ENCODE data around the gene KCNAB2. TPM values are rescaled to one million over a fixed set of nuclear protein-coding genes. Genes with fewer than 3 reads are reported as not detected.

The KCNAB2 gene
- polyA plus RNA-seq, 3 donors = 3.1 to 5.3 (median 4.1) TPM

DNA sequence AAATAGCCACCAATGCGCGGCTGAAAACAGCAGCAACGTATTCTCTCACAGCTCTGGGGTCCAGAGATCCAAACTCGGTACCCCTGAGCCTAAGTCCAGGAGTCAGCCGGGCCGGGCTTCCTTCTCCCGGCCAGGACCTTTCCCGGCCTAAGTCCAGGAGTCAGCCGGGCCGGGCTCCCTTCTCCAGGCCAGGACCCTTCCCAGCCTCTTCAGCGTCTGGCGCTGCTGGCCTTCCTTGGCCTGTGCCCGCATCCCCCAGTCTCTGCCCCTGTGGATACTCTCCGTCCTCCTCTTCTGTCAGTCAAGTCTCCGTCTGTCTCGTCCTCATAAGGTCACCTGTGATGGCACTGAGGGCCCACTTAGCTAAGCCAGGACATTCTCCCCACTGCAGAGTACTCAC is 32.2 kb downstream of the KCNAB2 start:
- DNase-seq = no peak

DNA sequence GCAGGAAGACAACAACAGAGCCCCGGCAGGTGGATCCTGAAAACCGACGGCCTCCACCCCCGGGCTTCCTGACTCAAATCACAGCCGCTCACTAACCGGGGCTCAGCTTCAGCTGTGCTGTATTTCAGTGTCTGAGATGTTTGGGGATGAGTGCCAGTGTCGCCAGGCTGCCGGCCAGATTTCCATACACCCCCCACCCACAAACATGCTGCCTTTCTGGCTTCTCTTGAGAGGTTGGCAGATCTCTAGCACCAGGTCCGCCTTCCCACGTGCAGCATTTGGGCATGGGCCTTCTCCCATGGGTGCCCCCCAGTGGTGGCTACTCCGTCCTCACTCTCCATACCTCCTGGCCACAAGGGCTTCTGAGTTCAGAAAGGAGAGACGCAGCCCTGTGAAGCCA is 34.8 kb downstream of the KCNAB2 start:
- DNase-seq = no peak

DNA sequence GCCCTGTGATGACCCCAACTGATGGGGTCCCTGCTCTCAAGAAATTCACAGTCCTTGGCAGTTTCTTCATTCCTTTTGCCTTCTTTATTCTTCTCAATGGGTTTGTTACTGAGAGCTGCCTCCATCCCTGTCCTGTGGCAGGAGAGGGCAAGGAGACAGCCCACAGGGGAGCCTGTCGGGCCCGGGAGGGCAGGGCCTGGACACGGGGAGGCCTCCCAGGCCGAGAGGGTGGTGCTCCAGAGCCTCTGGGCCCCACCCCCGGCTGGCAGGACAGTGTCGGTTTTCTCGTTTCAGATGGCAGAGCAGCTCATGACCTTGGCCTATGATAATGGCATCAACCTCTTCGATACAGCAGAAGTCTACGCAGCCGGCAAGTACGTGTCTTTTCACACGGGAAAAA is 36.2 kb downstream of the KCNAB2 start:
- DNase-seq = no peak

DNA sequence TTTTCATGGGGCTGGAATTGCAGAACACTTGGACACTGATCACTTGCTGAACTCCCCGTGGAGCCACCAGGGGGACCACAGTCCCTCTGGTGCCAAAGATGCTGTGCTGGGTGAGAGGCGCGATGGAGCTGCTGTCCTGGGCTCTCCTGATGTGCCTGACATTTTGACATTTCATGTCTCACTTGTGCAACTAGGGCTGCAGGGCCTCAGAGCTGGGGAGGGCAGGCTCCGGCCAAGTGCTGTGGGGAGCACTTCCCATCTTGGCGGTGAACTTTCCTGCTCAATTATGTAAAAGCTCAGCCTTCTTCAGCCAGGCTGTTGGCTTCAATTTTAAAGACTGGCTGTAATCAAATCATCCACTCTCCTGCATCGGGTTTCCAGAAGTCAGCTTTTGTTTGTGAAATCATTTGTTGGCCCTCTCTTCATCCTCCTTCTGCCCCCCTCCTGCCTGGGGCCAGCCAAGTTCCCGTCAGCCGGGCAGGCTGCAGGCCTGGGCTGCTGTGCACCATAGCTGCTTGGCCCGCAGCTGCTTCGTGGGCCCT is 36.8 kb downstream of the KCNAB2 start:
- peak; percentile 8 for DNase-seq

DNA sequence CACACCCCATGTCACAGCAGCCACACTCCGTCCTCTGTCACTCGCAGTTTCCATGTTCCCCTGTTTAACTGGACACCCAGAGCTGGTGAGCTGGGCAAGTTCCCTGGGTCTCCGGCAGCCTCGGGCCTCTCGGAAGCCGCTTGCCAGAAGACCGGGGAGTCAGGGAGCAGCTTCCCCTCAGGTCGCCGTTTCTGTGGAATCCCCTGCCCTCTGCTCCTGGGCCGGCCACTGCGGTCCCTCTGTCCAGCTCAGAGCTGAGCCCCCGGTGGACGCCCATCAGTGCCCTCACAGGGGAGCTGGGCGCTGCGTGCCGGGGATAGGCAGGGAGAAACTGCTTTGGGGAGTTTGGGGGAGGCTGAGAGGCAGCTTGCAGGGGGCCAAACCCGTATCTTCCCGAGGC is 37.7 kb downstream of the KCNAB2 start:
- DNase-seq = no peak

DNA sequence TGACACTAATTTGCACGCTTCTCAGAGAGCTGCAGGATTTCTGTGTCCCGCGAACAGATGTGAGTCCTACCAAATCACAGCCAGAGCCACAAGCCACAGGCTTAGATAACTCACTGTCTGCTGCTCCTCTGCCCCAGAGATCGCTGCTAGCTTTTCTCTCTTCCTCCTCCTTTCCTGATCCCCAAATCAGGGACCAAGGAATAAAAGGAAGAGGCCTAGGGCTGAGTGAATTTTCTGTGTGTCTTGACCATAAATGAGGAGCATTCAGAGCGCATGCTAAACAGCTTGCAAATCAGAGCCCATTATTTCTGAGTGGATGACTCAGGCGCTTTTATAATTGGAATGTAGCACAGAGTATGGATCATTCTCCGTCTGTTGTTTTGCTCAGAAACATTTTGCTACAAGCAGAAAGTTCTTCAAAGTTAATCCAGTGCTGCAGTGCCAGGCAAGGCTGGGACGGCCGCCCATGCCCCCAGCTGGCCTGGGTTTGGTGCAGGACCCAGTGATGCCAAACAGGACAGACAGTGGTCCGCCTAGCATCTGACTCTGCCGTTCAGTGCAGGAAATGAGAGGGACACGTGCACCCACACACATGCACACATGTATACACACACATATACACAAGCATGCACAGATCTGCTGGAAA is 38.2 kb downstream of the KCNAB2 start:
- no peak for DNase-seq

DNA sequence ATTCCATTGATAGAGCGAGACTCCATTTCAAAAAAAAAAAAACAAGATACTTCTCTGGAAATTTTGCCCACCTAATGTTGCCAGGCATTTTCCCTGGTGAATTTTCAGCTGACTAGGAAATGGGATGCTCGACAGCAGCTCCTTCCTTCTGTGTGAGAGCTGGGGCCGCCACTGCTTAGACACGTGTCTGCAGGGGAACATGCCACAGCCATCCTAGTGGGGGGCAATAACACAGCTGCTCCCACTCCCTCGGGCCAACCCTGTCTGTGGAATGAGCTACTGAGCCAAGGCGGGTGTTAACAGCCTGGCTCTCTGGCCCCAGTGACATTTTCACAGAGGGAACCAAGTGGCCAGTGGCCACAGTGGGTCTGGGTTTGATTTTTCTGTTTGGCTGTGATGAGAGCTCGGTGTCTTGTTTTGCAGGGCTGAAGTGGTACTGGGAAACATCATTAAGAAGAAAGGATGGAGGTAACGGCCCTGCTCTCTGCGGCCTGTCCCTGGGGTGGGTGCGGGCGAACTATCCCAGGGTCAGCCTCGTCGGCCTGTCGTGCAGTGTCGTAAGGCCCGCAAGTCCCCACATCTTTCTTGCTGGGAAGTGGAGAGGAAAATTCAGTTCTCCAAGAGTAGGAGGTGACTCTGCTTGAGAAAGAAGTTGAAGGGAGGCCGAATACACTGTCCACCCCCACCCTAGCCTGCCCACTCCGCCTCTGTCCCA is 39.2 kb downstream of the KCNAB2 start:
- DNase-seq = no peak

DNA sequence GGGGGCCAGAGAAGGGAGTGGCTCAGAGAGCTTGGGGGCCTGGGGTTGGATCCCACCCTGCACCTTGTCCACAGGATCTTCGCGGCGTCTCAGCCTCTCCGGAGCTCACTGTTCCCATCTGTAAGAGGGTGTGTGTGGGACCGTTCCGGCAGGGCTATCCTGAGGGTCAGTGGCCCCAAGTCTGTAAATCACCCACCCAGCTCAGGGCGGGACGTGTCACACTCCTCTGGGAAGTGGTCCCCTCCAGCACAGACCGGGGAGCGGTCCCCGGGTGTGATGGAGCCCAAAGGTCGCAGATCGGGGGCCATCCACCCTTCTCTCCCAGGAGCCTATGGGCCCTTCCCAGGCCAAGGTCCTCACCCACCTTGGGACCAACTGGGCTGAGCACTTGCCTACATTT is 40.0 kb downstream of the KCNAB2 start:
- DNase-seq = no peak

DNA sequence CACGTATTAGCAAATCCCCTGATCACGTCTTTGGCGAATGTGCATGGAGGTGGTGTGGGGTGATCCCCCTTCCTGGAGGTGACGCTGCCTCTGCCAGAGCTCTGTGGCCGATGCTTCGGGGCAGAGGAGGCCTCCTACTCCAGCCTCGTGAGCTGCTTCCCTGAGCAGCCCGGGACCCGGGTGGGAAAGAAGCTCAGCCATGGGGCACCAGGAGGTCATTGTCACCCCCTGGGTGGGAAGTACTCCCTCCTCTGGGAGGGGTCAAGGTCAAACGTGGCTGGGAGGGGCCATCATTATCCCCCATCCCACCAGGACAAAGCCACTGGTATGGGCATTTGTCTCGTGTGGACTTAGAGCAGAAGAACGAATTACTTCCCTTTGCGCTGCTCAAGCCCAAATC is 40.7 kb downstream of the KCNAB2 start:
- DNase-seq = no peak

DNA sequence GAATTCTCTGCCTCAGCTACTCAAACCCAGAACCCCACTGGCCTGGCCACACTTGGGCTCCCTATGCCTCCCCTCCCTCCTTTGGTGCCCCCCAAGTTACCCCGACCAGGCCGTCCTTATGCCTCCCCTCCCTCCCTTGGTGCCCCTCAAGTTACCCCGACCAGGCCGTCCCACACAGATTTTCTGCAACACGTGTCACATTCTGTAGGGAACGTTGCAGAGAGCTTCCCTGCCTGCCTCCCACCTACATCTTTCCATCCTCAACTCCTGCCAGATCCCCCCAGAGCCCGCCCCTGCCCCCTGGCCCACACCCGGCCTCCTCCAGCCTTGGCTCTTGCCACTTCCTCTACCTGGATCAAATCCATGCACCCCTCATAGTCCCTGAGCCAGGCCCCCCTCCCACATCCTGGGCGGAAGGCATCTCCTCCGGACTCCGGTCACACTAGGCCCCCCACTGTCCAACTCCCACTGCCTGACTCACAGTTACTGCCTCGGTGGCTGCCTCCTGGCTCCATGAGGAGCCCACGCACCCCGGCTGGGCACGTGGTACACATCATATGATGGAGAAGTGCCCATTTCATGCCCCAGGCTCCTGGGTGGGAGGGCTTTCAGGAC is 41.2 kb downstream of the KCNAB2 start:
- DNase-seq = no peak

DNA sequence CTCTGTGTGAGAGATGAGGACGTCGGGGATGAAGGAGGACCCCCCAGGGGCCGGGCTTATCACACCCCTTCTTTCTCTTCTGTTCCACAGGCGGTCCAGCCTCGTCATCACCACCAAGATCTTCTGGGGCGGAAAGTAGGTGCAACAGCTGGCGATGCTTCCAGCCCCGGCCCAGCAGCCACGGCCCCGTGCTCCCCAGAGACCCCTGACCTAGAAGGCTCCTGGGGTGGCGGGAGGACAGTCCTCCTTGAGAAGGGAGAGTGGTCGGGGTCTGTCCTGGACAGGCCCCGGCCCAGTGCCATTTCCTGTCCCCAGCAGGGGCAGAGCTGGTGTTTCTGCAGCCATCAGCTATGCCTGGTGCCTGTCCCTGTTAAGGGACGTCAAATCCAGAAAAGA is 41.7 kb downstream of the KCNAB2 start:
- DNase-seq = no peak

DNA sequence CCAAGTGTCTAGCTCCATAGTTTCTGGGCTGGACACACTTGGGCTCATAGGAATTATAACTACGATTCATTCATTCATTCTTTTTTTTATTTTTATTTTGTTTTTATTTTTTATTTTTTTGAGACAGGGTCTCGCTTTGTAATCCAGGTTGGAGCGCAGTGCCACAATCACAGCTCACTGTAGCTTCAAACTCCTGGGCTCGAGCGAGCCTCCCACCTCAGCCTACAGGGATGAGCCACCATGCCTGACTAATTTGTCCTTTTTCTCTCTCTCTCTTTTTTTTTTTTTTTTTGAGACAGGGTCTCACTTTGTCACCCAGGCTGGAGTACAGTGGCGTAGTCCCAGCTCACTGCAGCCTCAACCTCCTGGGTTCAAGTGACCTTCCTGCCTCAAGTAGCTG is 42.3 kb downstream of the KCNAB2 start:
- DNase-seq = no peak

DNA sequence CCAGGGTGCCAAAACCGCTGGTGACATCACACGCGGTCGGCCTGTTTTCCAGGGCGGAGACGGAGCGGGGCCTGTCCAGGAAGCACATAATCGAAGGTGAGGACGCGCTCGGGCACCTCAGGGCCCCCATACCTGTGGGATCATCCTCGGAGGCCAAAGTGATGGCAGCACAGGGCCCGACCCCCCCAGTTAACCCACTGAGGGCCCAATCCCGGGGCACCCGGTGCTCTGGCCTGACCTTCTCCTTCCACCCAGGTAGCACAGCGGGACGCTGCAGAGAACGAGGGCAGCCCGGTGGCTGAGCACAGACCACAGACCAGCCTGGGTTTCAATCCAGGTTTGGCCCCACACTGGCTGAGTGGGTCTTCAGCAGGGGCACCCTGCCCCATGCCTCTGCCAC is 43.3 kb downstream of the KCNAB2 start:
- DNase-seq = no peak

DNA sequence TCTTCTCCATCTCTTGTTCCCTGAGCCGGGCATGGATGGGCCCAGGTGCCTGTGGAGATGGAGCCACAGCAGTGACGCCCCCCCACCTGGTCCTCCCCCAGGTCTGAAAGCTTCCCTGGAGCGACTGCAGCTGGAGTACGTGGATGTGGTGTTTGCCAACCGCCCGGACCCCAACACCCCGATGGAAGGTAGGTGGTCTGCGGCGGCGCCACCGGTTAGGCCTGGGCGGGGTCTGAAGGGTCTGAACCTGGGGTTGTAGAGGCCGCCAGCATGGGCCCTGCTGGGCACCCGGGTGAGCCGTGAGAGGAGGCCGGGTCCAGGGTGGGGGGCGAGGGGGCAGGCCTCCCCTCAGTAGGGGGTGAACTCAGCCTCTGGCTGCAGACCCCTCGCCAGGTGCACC is 44.6 kb downstream of the KCNAB2 start:
- no peak for DNase-seq

DNA sequence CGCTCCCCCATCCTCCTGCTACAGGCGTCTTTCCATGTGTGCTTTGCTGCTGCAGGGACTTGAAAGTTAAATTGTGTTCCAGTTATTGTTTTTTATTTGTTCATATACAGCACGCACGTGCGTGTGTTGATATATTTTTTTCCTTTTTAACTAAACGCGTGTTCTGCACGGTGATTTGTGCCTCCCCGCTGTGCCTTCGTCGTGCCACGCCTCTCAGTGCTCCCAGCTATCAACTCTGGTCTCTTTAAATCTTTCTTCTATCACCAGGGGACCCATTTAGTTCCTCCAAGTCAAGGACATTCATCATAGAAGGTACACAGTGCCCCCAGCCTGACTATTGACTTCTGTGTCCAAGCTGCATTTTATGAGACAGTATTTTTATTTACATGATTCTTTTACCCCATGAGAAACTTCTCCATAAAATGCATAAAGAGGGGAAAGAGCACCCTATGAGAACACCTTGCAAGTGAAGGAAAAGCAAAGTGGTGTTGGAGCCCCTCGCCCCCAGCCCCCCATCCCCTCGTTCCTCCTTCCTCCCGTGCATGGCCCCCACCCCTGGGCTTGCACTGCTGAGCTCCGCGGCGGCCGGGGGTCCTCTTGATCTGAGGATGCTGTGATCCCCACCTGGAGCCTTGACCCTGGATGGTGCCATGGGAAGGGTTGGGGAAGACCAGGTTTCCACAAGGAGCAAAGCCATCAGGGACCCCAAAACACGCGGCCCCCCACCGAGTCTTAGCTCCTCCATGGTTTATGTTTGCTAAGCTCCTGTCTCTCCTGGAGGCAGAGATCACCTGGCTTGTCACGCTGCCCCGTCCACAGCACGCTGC is 45.5 kb downstream of the KCNAB2 start:
- no peak for DNase-seq

DNA sequence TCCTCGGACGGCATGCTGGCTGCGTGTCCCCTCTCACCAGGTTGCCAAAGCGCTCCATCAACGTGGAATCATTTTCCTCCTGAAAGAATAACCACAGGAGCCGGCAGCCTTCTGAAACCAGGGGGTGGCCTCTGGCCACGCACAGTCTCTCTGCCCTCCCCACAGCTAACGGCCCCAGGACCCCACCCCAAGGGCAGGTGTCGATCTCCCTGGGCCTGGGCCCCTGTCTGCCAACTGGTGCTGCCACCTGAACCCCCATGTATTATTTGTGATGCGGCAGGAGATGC is 46.1 kb downstream of the KCNAB2 start:
- DNase-seq = no peak

DNA sequence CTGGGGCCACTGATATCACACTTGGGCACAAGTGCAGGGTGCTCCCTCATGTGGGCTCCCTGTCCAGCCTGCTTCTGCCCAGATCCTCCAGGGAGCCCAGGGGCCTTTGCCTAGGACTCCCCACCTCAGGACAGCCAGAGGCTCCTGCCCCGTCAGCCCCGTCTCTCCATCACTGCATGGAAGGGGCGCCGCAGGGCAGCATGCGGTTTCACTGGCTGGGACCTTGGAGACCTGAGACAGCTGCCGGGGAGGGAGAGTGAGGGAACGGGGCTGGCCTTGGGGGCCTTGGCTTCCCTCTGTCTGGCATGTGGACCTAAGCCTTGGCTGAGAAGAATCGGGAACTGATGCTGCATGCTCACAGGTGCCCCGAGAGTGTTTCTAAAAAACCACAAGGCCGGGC is 46.5 kb downstream of the KCNAB2 start:
- no peak for DNase-seq

DNA sequence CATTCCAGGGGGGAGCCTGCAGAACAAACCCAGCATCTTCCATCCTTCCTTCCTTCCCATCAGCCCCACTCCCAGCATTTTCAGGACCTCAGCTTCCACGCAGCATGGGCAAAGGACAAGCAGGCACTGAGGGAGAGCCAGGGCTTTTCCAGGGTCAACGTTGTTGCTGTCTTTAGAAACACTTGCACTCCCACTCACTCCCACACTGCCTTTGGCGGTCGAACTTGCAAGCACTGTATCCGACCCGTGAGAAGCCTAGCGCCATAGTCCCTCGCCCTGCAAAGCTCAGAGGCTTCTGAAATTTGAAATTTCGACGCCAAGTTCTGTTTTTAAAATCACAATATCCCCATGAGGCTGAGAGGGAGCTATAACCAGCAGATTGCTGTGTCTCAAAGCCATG is 47.4 kb downstream of the KCNAB2 start:
- DNase-seq = peak; percentile 67

DNA sequence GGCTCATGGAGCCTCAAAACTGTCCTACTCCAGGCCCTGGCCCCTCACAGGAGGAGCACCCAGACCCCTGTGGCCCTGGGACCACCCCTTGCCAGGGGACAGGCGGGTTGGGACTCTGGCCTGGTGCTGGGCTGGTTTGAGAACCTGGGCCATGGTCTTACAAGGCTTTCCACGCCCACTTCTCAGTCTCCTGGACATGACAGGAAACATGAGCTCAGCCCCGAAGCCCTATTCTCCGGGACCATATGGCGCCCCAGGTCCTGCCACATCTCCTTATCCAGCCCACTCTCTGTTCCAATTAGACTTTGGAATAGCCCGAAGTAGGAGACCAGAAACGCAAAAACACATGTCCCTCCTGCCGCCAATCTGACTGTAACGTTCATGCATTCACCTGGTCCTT is 47.9 kb downstream of the KCNAB2 start:
- no peak for DNase-seq

DNA sequence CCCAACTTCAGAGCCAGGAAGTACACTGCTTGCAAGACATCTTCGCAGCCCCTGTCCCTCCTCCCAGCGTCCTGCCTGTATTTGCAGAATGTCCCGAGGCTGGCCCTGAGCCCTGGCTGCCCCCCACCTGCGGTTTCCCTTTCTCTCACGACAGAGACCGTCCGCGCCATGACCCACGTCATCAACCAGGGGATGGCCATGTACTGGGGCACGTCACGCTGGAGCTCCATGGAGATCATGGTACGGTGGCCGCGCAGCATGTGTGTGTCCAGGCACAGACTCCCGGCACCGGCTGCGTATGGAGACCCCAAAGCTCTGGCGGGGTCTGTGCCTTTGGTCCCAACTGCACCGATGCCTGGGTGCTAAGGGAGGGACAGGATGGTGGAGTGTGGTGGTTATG is 48.6 kb downstream of the KCNAB2 start:
- no peak for DNase-seq

DNA sequence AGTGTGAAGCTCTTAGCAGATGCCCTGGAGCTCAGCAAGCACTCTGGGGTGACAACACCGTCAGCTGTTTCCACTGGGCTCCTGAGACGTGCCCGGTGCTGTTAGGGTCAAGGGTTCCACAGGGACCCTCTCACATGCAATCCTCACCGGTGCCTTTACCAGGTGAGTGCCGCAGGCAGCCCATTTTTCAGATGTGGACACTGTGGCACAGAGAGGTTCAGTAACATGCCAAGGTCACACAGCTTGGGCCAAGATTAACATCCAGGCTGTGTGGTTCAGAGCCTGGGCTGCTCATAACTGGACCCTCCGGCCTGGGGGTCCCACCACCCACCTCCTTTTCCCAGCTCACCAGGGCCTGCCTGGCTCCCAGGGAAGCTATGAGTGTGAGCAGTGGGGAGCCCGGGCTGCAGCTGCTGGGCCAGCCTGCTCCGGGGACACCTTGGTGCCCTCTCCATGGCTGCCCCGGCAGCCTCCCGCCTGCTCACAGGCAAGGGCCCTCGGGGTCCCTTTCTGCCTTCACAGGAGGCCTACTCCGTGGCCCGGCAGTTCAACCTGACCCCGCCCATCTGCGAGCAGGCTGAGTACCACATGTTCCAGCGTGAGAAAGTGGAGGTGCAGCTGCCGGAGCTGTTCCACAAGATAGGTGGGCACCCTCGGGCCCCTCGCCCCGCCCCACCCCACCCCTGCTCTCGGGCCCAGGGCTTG is 49.3 kb downstream of the KCNAB2 start:
- DNase-seq = no peak

All from renal pelvis (tissue), 4 donors.